Activated naive CD4-positive, alpha-beta T cell treated with Interleukin-2 at 50 U/mL for 16 hours (primary cell): Measurements from ENCODE around the gene PPFIA1.
"Not testable (repeated sequence)": the region's sequence is repeated elsewhere in the genome, so short reads cannot be mapped to it uniquely, and the experiment has no call there.

Source experiments
- DNase-seq: peaks from one replicate; pipeline ENCODE4 v3.0.0-alpha.2; 2020

Gene PPFIA1

DNA sequence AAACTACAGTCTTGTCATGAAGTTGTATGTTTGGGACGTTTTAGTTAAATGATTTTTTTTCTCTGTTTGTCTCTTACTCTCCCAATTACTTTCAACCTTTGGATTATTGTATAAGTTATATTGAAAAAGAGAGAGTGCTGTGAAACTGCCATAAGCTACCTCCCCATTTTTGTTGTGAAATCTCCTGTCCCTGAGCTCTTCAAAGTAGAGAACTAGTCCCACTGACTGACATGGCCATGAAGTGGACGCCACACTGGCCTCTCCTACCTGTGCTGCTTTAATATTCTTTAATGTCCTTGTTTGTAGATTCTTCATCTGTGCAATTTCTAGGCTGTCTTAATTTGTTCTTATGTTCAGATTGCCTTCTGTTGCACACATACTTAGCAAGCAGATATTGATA is 56.3 kb downstream of the PPFIA1 start:
- DNase-seq: no peak

DNA sequence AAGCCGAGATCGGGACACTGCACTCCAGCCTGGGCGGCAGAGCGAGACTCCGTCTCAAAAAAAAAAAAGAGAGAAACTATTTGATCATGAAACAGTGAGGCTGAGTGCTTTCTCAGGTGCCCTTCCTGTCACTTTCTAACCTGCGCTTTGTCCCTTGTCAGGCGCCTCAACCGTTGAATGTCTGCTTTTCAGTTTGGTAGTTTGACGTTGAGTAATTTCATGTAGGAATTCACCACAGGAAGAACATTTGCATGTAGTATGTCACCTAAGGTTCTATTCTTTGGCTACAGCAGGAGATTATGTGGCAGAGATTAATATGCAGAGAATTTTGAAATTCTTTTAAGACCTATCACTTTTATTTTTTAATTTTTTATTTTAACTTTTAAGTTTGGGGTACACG is 57.2 kb downstream of the PPFIA1 start:
- no peak for DNase-seq

DNA sequence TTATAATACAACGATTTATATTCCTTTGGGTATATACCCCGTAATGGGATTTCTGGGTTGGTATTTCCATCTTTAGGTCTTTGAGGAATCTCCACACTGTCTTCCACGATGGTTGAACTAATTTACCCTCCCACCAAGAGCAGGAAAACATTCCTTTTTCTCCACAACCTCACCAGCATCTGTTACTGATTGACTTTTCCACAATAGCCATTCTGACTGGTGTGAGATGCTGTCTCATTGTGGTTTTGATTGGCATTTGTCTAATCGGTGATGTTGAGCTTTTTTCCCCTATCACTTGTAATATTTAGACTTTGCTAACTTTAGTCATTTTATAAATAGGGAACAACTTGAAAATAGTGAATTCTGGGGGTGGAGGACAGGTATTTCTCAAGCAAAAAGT is 58.1 kb downstream of the PPFIA1 start:
- no peak for DNase-seq

DNA sequence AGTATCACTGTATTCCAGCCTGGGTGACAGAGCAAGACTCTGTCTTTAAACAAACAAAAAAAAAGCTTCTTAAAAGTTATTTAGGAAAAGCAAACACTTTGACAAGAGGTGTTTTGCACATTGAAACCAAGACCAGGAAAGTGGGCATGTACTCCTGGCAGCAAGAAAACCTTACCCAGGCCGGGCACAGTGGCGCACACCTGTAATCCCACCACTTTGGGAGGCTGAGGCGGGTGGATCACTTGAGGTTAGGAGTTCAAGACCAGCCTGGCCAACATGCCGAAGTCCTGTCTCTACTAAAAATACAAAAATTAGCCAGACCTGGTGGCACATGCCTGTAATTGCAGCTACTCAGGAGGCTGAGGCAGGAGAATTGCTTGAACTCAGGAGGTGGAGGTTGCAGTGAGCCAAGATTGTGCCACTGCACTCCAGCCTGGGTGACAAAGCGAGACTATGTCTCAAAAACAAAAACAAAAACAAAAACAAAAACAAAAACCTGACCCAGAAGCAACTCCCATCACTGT is 60.9 kb downstream of the PPFIA1 start:
- not testable (repeated sequence) for DNase-seq

DNA sequence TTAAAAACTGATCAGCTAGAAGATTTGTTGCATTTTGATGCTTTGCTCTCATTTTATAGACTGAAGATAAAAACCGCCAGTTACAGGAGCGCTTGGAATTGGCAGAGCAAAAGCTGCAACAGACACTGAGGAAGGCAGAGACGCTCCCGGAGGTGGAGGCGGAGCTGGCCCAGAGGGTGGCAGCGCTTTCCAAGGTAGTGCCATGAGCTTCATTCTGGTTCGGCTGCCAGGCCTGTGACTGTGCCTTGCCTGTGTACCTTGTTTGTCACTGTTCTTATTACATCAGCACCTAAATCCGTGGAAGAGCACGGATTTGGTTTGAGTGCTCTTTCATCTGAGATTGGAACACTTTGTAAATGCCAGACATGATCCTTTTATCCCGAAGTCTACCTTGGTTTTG is 61.4 kb downstream of the PPFIA1 start:
- no peak for DNase-seq

DNA sequence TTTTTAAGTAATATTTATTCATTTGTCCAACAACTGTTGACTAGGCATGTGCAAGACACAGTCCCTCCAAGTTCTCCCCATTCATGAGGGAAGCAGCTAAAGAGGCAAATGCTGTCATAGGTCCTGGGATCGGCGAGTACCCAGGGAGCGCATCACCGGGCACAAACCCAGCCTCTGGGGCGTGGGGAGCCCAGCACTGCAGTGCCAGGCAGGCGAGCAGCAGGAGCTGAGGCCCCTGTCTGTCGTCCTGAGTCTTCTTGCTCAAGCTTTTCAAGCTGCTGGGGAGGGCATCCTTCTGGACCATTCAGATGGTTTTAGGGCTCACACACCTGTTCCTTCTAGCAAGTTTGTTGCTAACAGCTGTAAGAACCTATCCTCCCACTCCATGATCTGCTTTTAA is 62.1 kb downstream of the PPFIA1 start:
- no peak for DNase-seq

DNA sequence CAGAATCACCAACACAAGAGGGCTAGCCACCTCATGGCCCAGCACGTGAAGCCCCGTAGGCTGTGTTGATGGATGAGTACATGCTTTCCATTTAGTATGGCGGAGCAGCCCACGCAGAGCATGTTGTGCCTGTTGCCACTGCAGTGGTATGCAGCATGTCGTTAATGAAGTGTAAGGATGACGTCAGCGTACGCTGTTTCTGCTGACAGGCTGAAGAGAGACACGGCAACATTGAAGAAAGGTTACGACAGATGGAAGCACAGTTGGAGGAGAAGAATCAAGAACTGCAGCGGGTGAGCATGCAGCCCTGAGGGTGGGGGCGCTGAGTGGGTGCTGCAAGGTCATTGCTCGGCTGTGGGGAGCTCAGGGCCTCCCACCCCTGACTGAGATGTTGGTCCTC is 62.8 kb downstream of the PPFIA1 start:
- DNase-seq: no peak

DNA sequence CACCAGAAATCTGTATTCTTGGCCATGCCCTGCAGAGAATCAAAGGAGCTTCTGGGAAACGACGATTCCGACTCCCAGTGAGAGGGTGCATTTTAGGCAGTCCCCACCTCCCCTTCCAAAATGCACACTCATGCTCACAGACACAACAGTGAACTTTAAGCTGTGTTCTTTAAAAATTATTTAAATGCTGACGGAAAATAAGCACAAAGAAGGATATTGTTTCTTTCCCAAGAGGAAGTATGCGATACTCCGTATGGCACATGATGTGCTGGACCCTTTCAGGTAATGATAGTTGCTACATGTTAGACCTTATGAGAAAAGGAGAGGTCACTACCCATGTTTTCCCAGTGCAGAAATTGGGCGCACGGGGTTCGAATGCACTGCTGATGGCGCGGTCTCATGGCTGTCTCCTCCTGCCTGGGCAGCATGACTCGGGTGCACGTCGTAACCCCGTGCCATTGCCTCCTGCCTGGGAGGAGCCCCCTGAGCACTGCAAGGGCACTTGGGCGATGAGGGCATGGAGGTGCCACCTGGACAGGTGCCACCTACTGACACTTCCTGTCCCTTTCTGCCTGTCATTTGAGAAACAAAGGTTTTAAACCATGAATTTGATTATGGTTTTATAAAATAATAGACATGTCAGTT is 64.0 kb downstream of the PPFIA1 start:
- DNase-seq: no peak

DNA sequence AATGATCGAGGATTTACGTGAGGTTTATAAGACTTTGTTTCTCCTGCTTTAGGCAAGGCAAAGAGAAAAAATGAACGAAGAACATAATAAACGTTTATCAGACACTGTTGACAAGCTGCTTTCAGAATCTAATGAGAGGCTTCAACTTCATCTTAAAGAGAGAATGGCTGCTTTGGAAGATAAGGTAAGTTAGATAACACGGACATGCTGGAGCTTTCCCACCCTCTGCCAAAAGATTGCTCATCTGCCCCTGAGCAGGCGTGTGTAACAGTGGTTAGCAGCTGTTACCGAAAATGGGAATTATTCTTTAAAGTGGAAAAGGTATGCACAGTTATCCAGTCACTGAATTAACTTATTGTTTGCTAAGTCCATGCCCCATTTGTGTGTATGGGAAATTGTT is 65.0 kb downstream of the PPFIA1 start:
- DNase-seq: no peak

DNA sequence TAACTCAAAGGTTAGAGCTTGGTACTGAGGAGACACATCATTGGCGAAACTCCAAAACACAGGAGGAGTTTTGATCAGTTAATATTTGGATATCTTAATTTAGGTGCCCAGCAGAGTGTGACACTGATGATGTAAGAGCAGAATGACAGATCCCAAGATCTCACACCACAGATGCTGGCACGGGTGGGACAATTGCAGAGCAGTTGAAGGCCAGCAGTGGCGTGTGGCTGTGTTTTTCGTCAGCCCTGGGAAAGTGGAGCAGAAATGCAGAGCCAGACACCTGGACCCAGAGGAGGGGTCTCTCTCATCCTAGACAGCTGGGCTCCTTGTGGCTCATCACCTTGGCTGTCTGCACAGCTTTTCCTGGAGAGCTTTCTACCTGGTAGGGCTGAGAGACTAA is 68.1 kb downstream of the PPFIA1 start:
- DNase-seq: no peak

DNA sequence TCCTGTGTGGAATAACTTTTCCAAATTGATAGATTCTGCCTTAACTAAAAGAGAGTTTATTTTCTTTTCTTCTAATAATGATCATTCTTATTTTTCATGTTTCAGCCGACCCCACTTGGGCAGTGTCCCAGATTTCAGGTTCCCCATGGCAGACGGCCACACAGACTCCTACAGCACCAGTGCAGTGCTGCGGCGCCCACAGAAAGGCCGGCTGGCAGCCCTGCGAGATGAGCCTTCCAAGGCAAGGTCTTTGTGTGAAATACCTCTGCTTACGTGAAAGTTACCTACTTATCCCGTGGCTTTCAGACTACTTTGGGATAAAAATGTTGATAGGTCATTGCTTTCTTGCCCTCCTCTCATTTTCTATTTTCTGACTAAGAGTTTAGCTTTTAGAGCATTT is 68.6 kb downstream of the PPFIA1 start:
- DNase-seq: no peak

DNA sequence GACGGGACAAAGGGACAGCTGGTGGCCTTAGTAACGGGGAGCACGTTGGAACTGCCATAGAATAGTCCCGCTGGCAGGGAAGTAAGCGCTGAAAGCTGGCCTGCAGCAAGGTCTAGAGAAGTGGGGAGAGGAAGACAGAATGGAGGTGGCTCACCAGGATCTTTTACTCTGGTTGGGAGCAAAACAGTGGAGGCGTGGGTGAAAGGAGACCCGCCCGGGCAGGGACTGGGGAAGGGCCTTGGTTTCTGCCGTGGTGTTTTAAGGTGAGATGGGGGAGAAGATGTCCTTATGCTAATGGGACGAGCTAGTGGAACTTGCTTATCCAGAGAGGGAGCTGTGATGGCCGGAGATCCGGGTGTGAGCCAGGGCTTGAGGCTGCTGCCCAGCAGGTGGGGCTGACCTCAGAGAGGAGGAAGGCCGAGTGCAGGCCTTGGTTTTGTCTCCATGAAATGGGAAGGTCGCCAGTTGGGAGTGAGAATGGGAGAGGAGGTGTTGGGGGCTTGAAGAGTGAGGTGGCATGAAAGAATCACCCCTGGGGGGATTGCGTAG is 71.5 kb downstream of the PPFIA1 start:
- no peak for DNase-seq

DNA sequence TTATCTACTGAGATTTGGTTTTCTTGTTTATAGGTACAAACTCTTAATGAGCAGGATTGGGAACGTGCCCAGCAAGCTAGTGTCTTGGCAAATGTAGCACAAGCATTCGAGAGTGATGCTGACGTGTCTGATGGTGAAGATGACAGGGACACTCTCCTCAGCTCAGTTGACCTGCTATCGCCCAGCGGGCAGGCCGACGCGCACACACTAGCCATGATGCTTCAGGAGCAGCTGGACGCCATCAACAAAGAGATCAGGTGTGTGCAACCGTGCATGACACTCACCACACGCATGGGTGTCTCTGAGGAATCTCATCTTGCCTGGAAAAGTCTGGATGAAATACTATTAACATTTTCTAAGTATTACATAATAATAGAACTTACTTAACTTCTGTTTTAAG is 73.1 kb downstream of the PPFIA1 start:
- no peak for DNase-seq

DNA sequence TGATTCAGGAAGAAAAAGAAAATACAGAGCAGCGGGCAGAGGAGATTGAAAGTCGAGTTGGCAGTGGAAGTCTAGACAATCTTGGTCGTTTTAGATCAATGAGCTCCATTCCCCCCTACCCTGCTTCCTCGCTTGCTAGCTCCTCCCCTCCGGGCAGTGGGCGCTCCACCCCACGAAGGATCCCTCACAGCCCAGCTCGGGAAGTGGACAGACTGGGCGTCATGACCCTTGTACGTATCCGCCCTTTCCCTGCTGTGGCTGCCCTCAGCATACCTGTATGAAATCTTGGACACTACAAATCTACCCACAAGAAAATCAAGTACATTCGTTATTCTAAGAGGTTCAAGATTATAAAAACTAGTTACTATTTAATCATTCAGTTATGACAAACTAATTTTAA is 77.7 kb downstream of the PPFIA1 start:
- no peak for DNase-seq

DNA sequence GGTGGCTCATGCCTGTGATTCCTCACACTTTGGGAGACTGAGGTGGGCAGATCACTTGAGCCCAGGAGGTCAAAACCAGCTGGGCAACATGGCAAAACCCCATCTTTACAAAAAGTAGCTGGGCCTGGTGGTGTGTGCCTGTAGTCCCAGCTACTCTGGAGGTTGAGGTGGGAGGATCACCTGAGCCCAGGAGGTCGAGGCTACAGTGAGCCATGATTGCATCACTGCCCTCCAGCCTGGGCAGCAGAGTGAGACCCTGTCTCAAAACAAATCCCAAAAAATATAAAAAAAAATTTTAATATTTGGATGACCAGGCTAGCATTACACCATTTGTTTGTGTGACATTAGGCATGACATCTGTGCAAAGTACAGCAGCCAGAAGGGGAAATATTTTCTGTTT is 78.1 kb downstream of the PPFIA1 start:
- DNase-seq: no peak

DNA sequence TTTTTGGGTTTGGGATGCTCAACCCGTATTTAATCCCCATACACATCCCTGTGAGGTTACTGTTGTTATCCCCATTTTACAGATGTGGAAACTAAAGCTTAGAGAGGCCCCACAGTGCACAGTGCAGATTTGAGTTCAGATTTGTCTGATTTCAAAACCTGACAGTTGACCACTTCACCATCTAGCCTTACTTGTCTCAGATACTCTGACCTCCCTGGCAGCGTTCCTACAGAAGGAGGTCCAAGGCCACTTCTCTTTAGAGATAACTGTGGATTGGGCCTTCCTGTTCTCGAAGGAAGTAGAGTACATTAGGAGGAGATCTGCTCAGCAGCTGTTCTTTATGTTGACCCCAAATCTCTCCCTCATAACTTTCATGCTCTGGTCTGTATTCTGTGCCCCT is 81.2 kb downstream of the PPFIA1 start:
- DNase-seq: no peak

DNA sequence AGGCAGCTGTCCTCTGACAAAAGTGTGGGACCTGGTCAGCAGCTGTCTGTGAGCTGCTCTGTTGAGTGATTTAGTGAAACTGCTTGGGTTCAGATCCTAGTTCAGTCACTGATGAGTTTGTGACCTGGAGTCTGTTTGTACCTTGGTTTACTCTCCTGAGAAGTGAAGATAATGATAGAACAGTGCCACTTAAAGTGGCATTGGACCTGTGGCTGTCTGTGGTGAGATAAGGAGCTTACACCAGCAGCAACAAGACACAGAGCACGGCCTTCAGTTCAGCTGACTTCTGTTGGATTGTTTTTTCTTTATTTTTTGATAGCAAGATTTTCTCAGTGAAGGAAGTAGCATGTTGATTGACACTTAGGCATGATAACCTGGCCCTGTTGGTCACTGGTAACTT is 81.6 kb downstream of the PPFIA1 start:
- no peak for DNase-seq

DNA sequence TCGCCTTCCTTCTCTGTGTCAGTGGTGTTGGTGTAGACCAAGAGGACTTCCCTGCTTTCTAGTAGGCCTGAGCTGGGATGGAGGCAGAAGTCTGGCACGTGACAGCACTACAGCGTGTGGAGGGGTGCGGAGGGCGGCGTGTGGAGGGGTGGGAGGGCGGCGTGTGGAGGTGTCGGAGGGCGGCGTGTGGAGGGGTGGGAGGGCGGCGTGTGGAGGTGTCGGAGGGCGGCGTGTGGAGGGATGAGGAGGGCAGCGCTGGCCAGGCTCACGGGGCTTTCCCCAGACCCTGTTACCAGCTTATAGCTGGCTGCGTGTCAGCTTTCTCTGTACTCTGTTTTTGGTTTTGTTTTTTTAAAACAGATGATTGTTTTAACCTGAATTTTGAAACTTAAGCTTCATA is 82.1 kb downstream of the PPFIA1 start:
- DNase-seq: no peak

DNA sequence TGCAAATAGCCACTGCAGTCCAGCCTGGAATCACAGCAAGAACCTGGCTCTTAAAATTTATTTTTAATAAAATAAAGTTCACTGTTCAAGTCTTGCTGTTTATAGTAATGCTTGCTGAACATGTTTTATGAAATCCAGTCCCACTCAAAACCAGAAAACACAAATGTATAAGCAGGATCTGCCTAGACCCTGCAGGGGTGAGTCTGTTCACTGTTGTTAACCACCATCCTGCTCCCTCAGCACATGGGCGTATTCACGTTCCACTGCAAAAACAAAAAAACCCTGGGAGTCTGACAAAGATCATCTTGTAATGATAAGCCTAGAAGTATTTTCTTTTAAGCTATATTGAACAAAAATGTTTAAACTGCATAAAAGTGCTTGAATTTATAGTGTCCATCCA is 82.8 kb downstream of the PPFIA1 start:
- no peak for DNase-seq

DNA sequence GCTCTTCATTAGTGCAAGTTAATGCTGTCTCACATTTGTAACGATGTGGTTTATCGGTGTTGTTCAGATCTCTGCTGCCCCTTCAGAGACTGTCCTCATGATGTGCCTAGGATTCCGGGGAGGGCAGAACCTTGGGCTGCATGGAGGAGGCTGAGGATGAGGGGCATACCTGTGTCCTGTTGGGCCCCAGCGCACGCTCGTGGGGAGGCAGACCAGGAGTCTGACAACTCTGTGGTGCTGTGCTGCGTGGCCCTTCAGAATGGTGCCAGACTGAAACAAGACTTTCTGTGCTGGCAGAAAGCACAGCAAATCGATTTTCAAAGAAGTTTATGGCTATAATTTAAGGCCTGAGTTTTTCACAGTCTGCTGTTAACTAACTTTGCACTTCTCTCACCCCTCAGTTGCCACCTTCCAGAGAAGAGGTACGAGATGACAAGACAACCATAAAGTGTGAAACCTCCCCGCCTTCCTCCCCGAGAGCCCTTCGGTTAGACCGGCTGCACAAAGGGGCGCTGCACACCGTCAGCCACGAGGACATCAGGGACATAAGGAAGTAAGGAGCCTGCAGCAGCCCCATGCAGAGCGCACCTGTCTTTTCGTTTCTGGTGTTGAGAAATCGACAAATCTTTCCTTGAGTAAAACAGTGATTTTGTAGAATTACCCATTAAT is 83.5 kb downstream of the PPFIA1 start:
- no peak for DNase-seq

DNA sequence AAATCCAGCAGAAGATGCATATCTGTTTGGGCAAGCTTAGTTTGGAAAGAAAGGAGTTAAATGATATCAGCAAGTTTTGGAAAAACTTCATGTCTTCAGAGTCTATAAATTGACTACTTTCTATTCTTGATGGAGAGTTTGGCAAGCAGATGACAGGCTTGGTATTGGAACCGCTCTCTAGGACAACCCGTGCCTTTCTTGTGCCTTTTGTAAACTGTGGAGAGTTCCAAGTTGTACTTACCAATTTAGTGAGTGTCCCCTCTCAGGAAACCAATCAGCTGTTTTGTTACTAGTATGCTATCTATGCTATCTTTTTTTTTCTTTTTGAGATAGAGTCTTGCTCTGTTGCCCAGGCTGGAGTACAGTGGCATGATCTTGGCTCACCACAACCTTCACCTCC is 84.1 kb downstream of the PPFIA1 start:
- no peak for DNase-seq

DNA sequence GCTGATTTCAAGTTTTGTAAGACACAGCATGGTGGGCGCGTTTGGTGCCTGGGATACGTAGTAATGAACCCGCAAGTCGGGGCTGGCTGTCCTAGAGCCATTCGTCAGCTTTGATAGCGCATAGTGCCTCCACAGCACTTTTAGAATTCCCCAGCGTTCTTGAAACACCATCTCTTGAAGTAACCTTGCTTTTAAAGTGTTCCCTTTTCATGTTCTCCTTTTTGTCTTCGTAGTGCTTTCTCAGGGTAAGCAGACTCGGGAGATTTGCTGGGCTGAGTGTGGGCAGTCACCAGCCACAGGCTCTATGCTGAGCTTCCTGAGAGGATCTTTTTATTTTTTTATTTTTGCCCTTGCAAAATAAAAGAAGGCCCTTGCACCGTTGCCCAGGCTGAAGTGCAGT is 88.3 kb downstream of the PPFIA1 start:
- DNase-seq: no peak

DNA sequence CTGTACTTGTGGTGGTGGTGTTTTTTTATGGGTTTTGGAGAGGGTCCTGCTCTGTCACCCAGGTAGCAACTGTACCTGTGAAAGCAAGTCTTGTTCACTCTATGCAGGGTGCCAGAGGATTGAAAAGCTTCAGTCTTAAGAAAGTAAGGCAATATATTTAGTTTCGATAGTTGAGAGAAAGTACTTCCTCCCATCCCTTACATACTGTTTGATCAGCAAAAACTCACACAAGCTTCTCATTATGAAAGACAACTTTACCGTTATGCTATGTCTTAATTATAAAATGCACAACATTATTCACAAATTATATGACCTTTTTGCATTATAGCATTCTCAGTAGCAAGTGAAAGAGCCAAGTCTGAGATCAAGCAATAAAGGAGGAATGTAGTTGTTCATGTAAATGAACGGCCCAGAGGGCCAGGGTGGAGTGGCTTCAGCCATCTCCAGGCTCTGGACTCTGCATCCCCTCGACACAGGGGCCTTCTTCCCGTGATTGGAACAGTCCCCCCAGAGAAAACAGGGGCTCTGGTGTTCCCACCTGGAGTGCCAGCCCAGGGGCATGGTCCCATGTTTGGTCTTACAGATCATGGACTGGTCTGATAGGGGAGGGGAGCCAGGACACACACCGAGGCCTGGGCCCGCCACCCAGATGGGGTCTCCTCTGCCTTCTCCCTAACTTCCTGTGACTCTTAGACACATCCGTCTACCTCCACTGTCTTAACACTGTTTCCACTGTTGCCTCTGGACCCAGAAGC is 89.1 kb downstream of the PPFIA1 start:
- DNase-seq: no peak

DNA sequence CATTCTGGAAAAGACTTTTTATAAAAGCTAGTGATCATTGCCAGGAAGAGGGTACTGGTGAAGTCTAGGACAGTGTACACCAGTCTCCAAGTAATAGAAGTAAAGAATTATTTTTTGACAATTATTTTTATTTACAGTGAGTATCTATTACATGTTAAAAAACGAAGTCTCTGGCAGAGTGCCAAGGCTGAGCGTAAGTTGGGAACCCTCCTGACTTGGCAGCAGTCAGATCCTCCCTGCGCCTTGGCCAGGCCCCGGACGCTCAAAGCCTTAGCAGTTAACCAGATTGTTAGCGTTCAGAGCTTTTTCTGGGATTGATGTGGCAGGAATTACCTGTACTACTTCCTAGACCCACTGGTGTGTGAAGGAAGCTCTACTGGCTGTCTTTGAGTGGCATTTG is 89.7 kb downstream of the PPFIA1 start:
- DNase-seq: no peak
